ENCODE data around the gene LNPEP. TPM values are rescaled to one million over a fixed set of nuclear protein-coding genes. Genes with fewer than 3 reads are reported as not detected.
A peak's percentile ranks its signal among the peaks of the same experiment; 100 is the strongest.

The LNPEP gene
- total and polyA plus RNA-seq, 8 donors, result 2.0 to 20.0 (median 9.6) TPM

DNA sequence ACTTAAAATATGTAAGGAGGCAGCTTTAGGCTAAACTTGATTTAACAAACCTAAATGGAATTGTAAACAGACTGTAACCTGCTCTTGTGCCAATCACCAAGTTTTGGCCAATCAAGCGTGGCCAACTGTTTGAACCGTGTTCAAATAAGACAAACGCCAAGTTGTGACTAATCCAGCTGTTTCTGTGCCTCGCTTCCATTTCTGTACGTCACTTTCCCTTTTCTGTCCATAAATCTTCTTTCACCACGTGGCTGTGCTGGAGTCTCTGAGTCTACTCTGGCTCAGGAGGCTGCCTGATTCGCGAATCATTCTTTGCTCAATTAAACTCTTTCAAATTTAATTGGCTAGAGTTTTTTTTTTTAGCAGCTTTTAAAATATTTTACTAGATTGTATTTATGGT lies 135.2 kb downstream of the LNPEP start:
- no peaks in the 10 kb centered on the region for H3K27me3 ChIP-seq
- H3K9me3 ChIP-seq, result no peaks in the 10 kb centered on the region
- H3K4me3 ChIP-seq, result no peak overlapping the region
- H3K27ac ChIP-seq, result no peak overlapping the region
- DNase-seq (no peak), FAIRE-seq (peak; percentile 57), ATAC-seq (no peak)
- WGBS, 2 donors, result 73 to 78% methylated on average over 8 of the region's 8 CpGs
- no peaks in the 10 kb centered on the region for H3K4me1 ChIP-seq
- intact Hi-C loops (cut with DNase I), result no loop called here
- no peaks in the 10 kb centered on the region for H3K36me3 ChIP-seq
- TF ChIP-seq, protein P1, sequence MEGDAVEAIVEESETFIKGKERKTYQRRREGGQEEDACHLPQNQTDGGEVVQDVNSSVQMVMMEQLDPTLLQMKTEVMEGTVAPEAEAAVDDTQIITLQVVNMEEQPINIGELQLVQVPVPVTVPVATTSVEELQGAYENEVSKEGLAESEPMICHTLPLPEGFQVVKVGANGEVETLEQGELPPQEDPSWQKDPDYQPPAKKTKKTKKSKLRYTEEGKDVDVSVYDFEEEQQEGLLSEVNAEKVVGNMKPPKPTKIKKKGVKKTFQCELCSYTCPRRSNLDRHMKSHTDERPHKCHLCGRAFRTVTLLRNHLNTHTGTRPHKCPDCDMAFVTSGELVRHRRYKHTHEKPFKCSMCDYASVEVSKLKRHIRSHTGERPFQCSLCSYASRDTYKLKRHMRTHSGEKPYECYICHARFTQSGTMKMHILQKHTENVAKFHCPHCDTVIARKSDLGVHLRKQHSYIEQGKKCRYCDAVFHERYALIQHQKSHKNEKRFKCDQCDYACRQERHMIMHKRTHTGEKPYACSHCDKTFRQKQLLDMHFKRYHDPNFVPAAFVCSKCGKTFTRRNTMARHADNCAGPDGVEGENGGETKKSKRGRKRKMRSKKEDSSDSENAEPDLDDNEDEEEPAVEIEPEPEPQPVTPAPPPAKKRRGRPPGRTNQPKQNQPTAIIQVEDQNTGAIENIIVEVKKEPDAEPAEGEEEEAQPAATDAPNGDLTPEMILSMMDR (IDR thresholded peaks at IDR 0.05), result no peak

DNA sequence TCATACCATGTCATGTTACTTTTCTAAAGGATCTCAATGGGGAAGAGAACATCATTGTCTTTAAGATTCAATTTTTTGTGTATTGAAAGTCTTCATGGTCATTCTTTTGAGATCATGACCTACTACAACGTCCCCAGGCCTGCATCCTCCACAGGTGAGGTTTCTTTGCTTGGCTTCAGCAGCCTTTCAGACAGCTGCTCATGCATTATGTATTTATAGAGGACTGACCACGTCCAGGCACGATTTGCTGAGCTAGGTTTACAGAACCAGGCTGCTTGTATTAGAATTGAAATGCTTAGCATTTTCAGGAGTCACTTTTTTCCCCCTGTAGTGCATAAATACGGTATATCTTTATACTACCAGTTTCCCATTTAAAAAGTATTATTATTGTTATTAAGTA lies 136.1 kb downstream of the LNPEP start:
- DNase-seq (no peak), ATAC-seq (no peak), FAIRE-seq (no peak)
- Histone ChIP-seq H3K27me3 (no peaks in the 10 kb centered on the region), H3K4me1 (no peaks in the 10 kb centered on the region), H3K9me3 (no peaks in the 10 kb centered on the region), H3K36me3 (no peaks in the 10 kb centered on the region), H3K27ac (no peak overlapping the region), H3K4me3 (no peak overlapping the region)
- intact Hi-C loops (cut with DNase I), result no loop called here
- WGBS, 2 donors, result 63 to 73% methylated on average over 4 of the region's 4 CpGs
- TF ChIP-seq, protein P1 (IDR thresholded peaks at IDR 0.05), result no peak

DNA sequence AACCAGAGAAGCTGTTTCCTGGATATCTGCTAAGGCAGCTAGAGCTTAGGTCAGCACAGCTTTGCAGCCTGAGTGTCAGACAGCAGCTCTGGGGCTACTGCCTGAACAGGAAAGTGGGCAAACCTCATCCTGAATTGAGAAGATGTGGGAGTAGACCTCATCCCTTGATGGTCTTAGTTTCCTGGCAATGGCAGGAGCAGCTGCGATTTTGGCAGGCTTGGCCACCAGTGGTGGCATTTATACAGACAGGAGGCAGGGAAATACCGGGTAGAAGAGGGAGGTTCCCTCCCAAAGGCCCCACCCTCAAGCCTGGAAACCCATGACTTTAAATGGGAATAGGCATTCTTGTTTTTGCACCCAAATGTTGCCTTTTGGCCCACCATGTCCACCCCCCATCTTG lies 136.8 kb downstream of the LNPEP start:
- no peak for ATAC-seq
- 66 to 80% methylated on average over 2 of the region's 2 CpGs for WGBS, 2 donors
- no peak for FAIRE-seq
- TF ChIP-seq, protein P1 (IDR thresholded peaks at IDR 0.05), result no peak
- Histone ChIP-seq H3K27ac (no peak overlapping the region), H3K9me3 (no peaks in the 10 kb centered on the region), H3K4me3 (no peak overlapping the region), H3K4me1 (no peaks in the 10 kb centered on the region), H3K36me3 (no peaks in the 10 kb centered on the region), H3K27me3 (no peaks in the 10 kb centered on the region)
- intact Hi-C loops (cut with DNase I), result no loop called here
- DNase-seq, result no peak

DNA sequence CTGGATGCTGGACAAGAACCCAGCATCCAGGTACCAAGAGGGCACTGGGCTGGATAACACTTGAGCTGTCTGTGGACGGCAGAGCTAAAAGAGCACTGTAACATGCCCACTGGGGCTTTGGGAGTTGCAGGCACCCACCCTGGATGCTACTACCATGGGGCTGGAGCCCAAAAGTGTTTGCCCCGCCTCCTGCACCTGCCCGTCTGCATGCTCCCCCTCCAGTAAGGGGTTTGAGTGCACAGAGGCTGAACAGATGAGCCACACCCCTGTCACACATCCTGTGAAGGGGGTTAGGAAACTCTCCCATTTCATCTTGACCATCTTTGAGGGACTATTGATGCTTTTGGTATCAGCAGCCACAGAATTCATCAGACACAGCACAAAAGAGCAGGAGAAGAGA lies 137.5 kb downstream of the LNPEP start:
- no peak for FAIRE-seq
- 88 to 93% methylated on average over 3 of the region's 3 CpGs for WGBS, 2 donors

DNA sequence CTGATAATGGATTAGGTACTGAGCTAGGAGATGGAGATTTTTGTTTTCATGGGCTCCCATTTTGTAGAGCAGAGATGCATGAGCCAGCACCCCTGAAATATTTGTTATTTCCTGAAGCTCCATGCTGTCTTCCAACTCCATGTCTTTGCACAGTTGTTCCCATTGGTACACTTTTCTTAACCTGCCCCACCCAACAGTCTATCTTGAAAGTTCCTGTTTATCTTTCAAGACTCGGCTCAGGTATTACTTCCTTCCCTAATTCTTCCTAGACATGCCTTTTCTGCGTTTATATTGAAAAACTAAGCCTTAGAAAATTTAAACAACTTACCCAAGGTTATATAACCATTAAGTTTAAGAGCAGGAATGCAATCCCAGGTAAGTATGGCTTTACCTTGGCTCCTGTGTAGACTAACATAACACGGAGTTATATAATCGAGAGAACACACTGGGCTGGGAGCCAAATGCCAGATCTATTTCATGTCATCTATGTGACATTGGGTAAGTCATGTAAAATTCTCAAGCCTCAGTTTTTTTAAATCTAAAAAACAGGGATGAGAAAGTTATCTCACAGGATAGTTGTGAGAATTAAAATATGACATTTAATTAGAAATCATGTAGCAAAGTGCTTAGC lies 139.1 kb downstream of the LNPEP start:
- intact Hi-C loops (cut with DNase I), result no loop called here
- no peaks in the 10 kb centered on the region for H3K36me3 ChIP-seq
- no peak for ATAC-seq
- DNase-seq, result no peak
- no peak overlapping the region for H3K27ac ChIP-seq
- TF ChIP-seq, protein P1 (IDR thresholded peaks at IDR 0.05), result no peak
- H3K4me3 ChIP-seq, result no peak overlapping the region
- no peaks in the 10 kb centered on the region for H3K9me3 ChIP-seq
- no peaks in the 10 kb centered on the region for H3K4me1 ChIP-seq
- 26 to 32% methylated on average over 4 of the region's 4 CpGs for WGBS, 2 donors
- FAIRE-seq, result no peak
- H3K27me3 ChIP-seq, result no peaks in the 10 kb centered on the region

More for the DNA sequence above, 137.5 kb downstream of the LNPEP start:
- no peaks in the 10 kb centered on the region for H3K4me1 ChIP-seq
- no peak for ATAC-seq
- TF ChIP-seq, protein P1 (IDR thresholded peaks at IDR 0.05), result no peak
- intact Hi-C loops (cut with DNase I), result no loop called here
- H3K36me3 ChIP-seq, result no peaks in the 10 kb centered on the region
- no peaks in the 10 kb centered on the region for H3K9me3 ChIP-seq
- no peak overlapping the region for H3K27ac ChIP-seq
- H3K4me3 ChIP-seq, result no peak overlapping the region
- DNase-seq, result no peak
- H3K27me3 ChIP-seq, result no peaks in the 10 kb centered on the region
